Gastroesophageal sphincter (tissue), 4 donors: Measurements from ENCODE around the gene LOXL4. TPM values are rescaled to one million over a fixed set of nuclear protein-coding genes. Genes with fewer than 3 reads are reported as not detected.

Experiments used
- ATAC-seq: fragments of 150-250 bp; one replicate; pipeline ENCODE4 v1.9.1; 2016; ENCODE audit warnings: mild to moderate bottlenecking, moderate library complexity
- H3K27ac ChIP-seq, 4 donors: fragments of 200-600 bp; sonication (generic) in 3 of 4; 1 replicate in 3 of 4; 2 replicates in 1 of 4; pipeline ENCODE4 v1.5.1; 2016 to 2019
- H3K27me3 ChIP-seq: fragments of 200-600 bp; sonication (generic); one replicate; pipeline ENCODE4 v1.5.1; 2019
- H3K36me3 ChIP-seq, 2 donors: fragments of 200-600 bp; sonication (generic); one replicate each; pipeline ENCODE4 v1.5.1; 2019; ENCODE audit warnings: control low read depth in 1 of 2
- H3K4me1 ChIP-seq, 3 donors: fragments of 200-600 bp; sonication (generic); 1 replicate in 2 of 3; 2 replicates in 1 of 3; pipeline ENCODE4 v1.5.1; 2016 to 2019; ENCODE audit warnings: control low read depth in 2 of 3
- H3K4me3 ChIP-seq, 2 donors: fragments of 200-600 bp; sonication (generic); one replicate each; pipeline ENCODE4 v1.5.1; 2019; ENCODE audit warnings: mild to moderate bottlenecking in 1 of 2, moderate library complexity in 1 of 2
- H3K9me3 ChIP-seq, 3 donors: fragments of 200-600 bp; sonication (generic); one replicate each; pipeline ENCODE4 v1.5.1; 2017 to 2019; ENCODE audit warnings: control low read depth in 2 of 3
- CTCF ChIP-seq, 4 experiments: fragments of 200-600 bp in 2 of 4; fragments of 450-650 bp in 2 of 4; sonication (generic) in 1 of 4; IDR thresholded peaks; one replicate each; pipeline ENCODE4 v1.5.1; 2017 to 2019; ENCODE audit warnings: antibody characterized with exemption in 4 of 4, mild to moderate bottlenecking in 2 of 4, moderate library complexity in 2 of 4
- EP300 ChIP-seq: sonication (generic); formaldehyde crosslinking; IDR thresholded peaks from one replicate; pipeline ENCODE4 v1.6.1; 2017; ENCODE audit warnings: antibody characterized with exemption, mild to moderate bottlenecking
- POLR2A ChIP-seq, 2 donors: fragments of 450-650 bp; IDR thresholded peaks; one replicate each; pipeline ENCODE4 v1.6.1; 2017; ENCODE audit warnings: antibody characterized with exemption in 2 of 2, mild to moderate bottlenecking in 2 of 2, moderate library complexity in 1 of 2
- POLR2AphosphoS5 ChIP-seq: sonication (generic); formaldehyde crosslinking; IDR thresholded peaks from one replicate; pipeline ENCODE4 v1.6.1; 2017; ENCODE audit warnings: antibody characterized with exemption
- WGBS, 2 donors: methylation state at CpG; one replicate each; pipeline ENCODE4 v1.1.5; 2018; ENCODE audit warnings: low coverage in 1 of 2; 5-methylcytosine and 5-hydroxymethylcytosine counted together
- total RNA-seq, 4 donors: library from RNA; depleted of rRNA; stranded (reverse); fragments of >200 nt; gene quantifications; one replicate each; pipeline ENCODE4 v1.1.0, GENCODE V29; 2016

The LOXL4 gene
- total RNA-seq, 4 donors from 2014 or later, result 10.6 to 20.7 (median 16.3) TPM

- Histone ChIP-seq H3K9me3 (peaks cover 0 to 19% (median 4%) of the 10 kb centered on the region in 3 donors), H3K27me3 (no peaks in the 10 kb centered on the region), H3K4me3 (no peak overlapping the region), H3K4me1 (peaks cover 0 to 14% (median 0%) of the 10 kb centered on the region in 3 donors), H3K36me3 (no peaks in the 10 kb centered on the region), H3K27ac (no peak overlapping the region)
- WGBS, 2 donors, result 93 to 96% methylated on average over 2 of the region's 2 CpGs
- no peak for ATAC-seq
- TF ChIP-seq POLR2AphosphoS5 (no peak), POLR2A (IDR thresholded peaks at IDR 0.05) (no peak), CTCF (IDR thresholded peaks at IDR 0.05) (no peak), EP300 (no peak)
Measured at GRCh38 chr10:98215373-98215772, 52.6 kb downstream of the LOXL4 start.

- H3K27me3 ChIP-seq, result no peaks in the 10 kb centered on the region
- H3K27ac ChIP-seq, result no peak overlapping the region
- no peak for ATAC-seq
- no peak overlapping the region for H3K4me3 ChIP-seq
- WGBS, 2 donors, result 92 to 94% methylated on average over 1 of the region's 1 CpG
- H3K4me1 ChIP-seq, result peaks cover 0 to 14% (median 0%) of the 10 kb centered on the region in 3 donors
- peaks cover 0 to 5% (median 0%) of the 10 kb centered on the region in 3 donors for H3K9me3 ChIP-seq
- peaks cover 0 to 9% of the 10 kb centered on the region in 2 donors for H3K36me3 ChIP-seq
- TF ChIP-seq POLR2A (IDR thresholded peaks at IDR 0.05) (no peak), CTCF (IDR thresholded peaks at IDR 0.05) (no peak), EP300 (no peak), POLR2AphosphoS5 (no peak)
Measured at GRCh38 chr10:98213740-98214139, 54.3 kb downstream of the LOXL4 start.

- 20 to 60% methylated on average over 1 of the region's 1 CpG for WGBS, 2 donors
- no peak for ATAC-seq
- H3K4me3 ChIP-seq, result no peak overlapping the region
- H3K36me3 ChIP-seq, result peaks cover 0 to 21% of the 10 kb centered on the region in 2 donors
- no peak for TF ChIP-seq POLR2A (IDR thresholded peaks at IDR 0.05)
- no peak for TF ChIP-seq EP300
- no peak for TF ChIP-seq CTCF (IDR thresholded peaks at IDR 0.05)
- TF ChIP-seq POLR2AphosphoS5, result no peak
- no peak overlapping the region for H3K27ac ChIP-seq
- no peaks in the 10 kb centered on the region for H3K9me3 ChIP-seq
- H3K27me3 ChIP-seq, result no peaks in the 10 kb centered on the region
- peaks cover 0 to 14% (median 0%) of the 10 kb centered on the region in 3 donors for H3K4me1 ChIP-seq
Measured at GRCh38 chr10:98212196-98212595, 55.8 kb downstream of the LOXL4 start.

GRCh38 chr10:98209441-98209840, 58.6 kb downstream of the LOXL4 start:
- no peak overlapping the region for H3K4me3 ChIP-seq
- no peak overlapping the region for H3K27ac ChIP-seq
- no peaks in the 10 kb centered on the region for H3K9me3 ChIP-seq
- no peaks in the 10 kb centered on the region for H3K27me3 ChIP-seq
- H3K4me1 ChIP-seq, result peaks cover 0 to 14% (median 0%) of the 10 kb centered on the region in 3 donors
- no peak for ATAC-seq
- no peak for TF ChIP-seq CTCF (IDR thresholded peaks at IDR 0.05)
- no peak for TF ChIP-seq POLR2AphosphoS5
- no peak for TF ChIP-seq EP300
- no peak for TF ChIP-seq POLR2A (IDR thresholded peaks at IDR 0.05)
- WGBS, 2 donors, result 93 to 96% methylated on average over 3 to 4 of the region's 4 CpGs
- H3K36me3 ChIP-seq, result peaks cover 0 to 21% of the 10 kb centered on the region in 2 donors

- no peak for ATAC-seq
- TF ChIP-seq CTCF (IDR thresholded peaks at IDR 0.05), result no peak
- no peak for TF ChIP-seq POLR2A (IDR thresholded peaks at IDR 0.05)
- TF ChIP-seq POLR2AphosphoS5, result no peak
- TF ChIP-seq EP300, result no peak
- no peaks in the 10 kb centered on the region for H3K27me3 ChIP-seq
- H3K36me3 ChIP-seq, result peaks cover 0 to 21% of the 10 kb centered on the region in 2 donors
- peaks cover 0 to 14% (median 0%) of the 10 kb centered on the region in 3 donors for H3K4me1 ChIP-seq
- no peak overlapping the region for H3K4me3 ChIP-seq
- H3K27ac ChIP-seq, result no peak overlapping the region
- 83 to 100% methylated on average over 2 of the region's 2 CpGs for WGBS, 2 donors
- H3K9me3 ChIP-seq, result no peaks in the 10 kb centered on the region
Measured at GRCh38 chr10:98208925-98209324, 59.1 kb downstream of the LOXL4 start.
